RWPE2 (cell line): ENCODE results near the gene FABP6.

Source experiments
- ATAC-seq: fragments of 200-7000 bp; cut with Tn5 transposase; 3 replicates; pipeline ENCODE4 v1.9.1; 2021; ENCODE audit warnings: low read depth
- DNase-seq: peaks from one replicate; pipeline ENCODE4 v3.0.0-alpha.2; 2020; ENCODE audit warnings: low spot score
- H3K27ac ChIP-seq: fragments of 450-650 bp; 2 replicates; pipeline ENCODE4 v1.5.1; 2017; ENCODE audit warnings: mild to moderate bottlenecking; ENCODE audit not compliant: poor library complexity, severe bottlenecking
- H3K27me3 ChIP-seq: fragments of 250-450 bp; sonication (Bioruptor Pico); 2 replicates; pipeline ENCODE4 v1.5.1; 2021; ENCODE audit warnings: mild to moderate bottlenecking, moderate library complexity; ENCODE audit not compliant: insufficient read depth, poor library complexity, severe bottlenecking
- H3K36me3 ChIP-seq: fragments of 250-450 bp; sonication (Bioruptor Pico); 2 replicates; pipeline ENCODE4 v1.5.1; 2020; ENCODE audit warnings: low read depth, mild to moderate bottlenecking, moderate library complexity
- H3K4me1 ChIP-seq: fragments of 250-450 bp; sonication (Bioruptor Pico); 2 replicates; pipeline ENCODE4 v1.5.1; 2021; ENCODE audit warnings: mild to moderate bottlenecking, moderate library complexity; ENCODE audit not compliant: insufficient read depth, poor library complexity, severe bottlenecking
- H3K4me3 ChIP-seq: fragments of 250-450 bp; sonication (Bioruptor Pico); 2 replicates; pipeline ENCODE4 v1.5.1; 2021; ENCODE audit warnings: mild to moderate bottlenecking, moderate library complexity; ENCODE audit not compliant: severe bottlenecking
- H3K9me3 ChIP-seq: fragments of 250-450 bp; sonication (Bioruptor Pico); 2 replicates; pipeline ENCODE4 v1.5.1; 2021; ENCODE audit warnings: mild to moderate bottlenecking, moderate library complexity; ENCODE audit not compliant: severe bottlenecking
- CTCF ChIP-seq: fragments of 450-650 bp; IDR thresholded peaks from one replicate; pipeline ENCODE4 v1.5.1; 2017; ENCODE audit warnings: mild to moderate bottlenecking, moderate library complexity; ENCODE audit not compliant: poor library complexity, severe bottlenecking

FABP6 gene

GRCh38 chr5:160251406-160252155 is 22.3 kb downstream of the FABP6 start:
- Histone ChIP-seq H3K4me1 (no peaks in the 10 kb centered on the region), H3K27me3 (no peaks in the 10 kb centered on the region), H3K27ac (no peak overlapping the region), H3K36me3 (peaks cover 42% of the 10 kb centered on the region), H3K4me3 (no peak overlapping the region), H3K9me3 (no peaks in the 10 kb centered on the region)
- TF ChIP-seq CTCF, result no peak
- ATAC-seq (no peak), DNase-seq (no peak)

GRCh38 chr5:160252916-160253315 is 23.6 kb downstream of the FABP6 start:
- no peak overlapping the region for H3K4me3 ChIP-seq
- no peak overlapping the region for H3K27ac ChIP-seq
- H3K9me3 ChIP-seq, result no peaks in the 10 kb centered on the region
- ATAC-seq (no peak), DNase-seq (no peak)
- peaks cover 49% of the 10 kb centered on the region for H3K36me3 ChIP-seq
- H3K27me3 ChIP-seq, result no peaks in the 10 kb centered on the region
- no peaks in the 10 kb centered on the region for H3K4me1 ChIP-seq
- TF ChIP-seq CTCF, result no peak

- TF ChIP-seq CTCF, result no peak
- ATAC-seq, result no peak
Observed at GRCh38 chr5:160253441-160253840, 24.1 kb downstream of the FABP6 start.

GRCh38 chr5:160254706-160255105 is 25.4 kb downstream of the FABP6 start:
- Histone ChIP-seq H3K9me3 (no peaks in the 10 kb centered on the region), H3K27me3 (no peaks in the 10 kb centered on the region), H3K36me3 (peaks cover 65% of the 10 kb centered on the region), H3K4me3 (no peak overlapping the region), H3K27ac (no peak overlapping the region), H3K4me1 (no peaks in the 10 kb centered on the region)
- no peak for ATAC-seq
- no peak for DNase-seq
- TF ChIP-seq CTCF, result no peak

More at GRCh38 chr5:160253441-160253840, 24.1 kb downstream of the FABP6 start:
- Histone ChIP-seq H3K36me3 (peaks cover 54% of the 10 kb centered on the region), H3K4me3 (no peak overlapping the region), H3K9me3 (no peaks in the 10 kb centered on the region), H3K27ac (no peak overlapping the region), H3K27me3 (no peaks in the 10 kb centered on the region), H3K4me1 (no peaks in the 10 kb centered on the region)
- no peak for DNase-seq

- DNase-seq, result no peak
- no peak for TF ChIP-seq CTCF
- Histone ChIP-seq H3K4me1 (no peaks in the 10 kb centered on the region), H3K27me3 (no peaks in the 10 kb centered on the region), H3K4me3 (no peak overlapping the region), H3K9me3 (no peaks in the 10 kb centered on the region), H3K36me3 (peaks cover 43% of the 10 kb centered on the region), H3K27ac (no peak overlapping the region)
- no peak for ATAC-seq
Observed at GRCh38 chr5:160259341-160259740, 30.0 kb downstream of the FABP6 start.
